ENCODE measurements around the gene EGLN1. TPM values are rescaled to one million over a fixed set of nuclear protein-coding genes. Genes with fewer than 3 reads are reported as not detected.
"Not testable (repeated sequence)": the region's sequence is repeated elsewhere in the genome, so short reads cannot be mapped to it uniquely, and the experiment has no call there.

The EGLN1 gene
- total RNA-seq = 49.7 and 50.7 TPM in 2 replicates

DNA sequence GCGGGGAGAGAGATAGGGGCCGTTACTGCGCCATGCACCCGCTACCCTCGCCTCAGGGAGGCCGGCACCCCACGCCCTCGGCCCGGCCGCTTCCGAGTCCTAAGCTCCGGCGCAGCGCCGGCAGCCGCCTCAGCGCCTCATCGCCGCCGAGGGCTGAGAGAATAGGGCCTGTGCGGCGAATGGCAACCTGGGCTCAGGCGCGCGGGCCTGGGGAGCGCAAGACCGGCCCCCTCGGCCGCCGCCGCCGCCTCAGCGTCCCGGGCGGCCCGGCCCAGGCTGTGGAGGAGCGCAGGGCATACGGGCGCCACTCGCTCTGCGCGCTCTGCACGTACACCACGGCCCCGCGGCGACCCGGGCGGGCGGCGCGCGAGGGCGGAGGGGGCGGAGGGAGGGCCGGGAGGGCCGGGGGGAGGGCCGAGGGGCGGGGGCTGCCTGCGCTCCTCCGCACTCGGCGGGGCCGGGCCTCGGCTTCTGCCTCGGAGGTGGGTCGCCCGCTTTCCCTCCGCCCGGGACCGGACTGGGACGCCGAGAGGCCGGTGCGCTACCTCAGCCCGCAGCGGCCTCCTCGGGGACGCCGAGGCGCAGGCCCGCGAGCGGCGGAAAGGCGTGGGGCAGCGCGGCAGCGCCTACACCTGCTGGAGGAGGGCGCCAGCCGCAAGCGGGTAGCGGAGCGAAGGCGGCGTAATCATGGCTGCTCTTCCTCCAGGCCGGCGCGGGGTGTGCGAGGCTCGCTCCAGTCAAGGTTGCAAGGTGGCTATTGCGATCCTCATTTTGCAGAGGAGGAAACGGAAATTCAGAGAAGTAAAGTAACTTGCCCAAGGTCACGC, at the start of gene EGLN1:
EGLN1 (minus strand) TSS at position 317 of the 827 bp plus-strand sequence. CDS start 399 bp downstream, outside the sequence.
- peak; percentile 34 to 89 for DNase-seq (ENCODE audit: low read depth in 2 of 2)

GRCh38 chr1:231471500-231471899, 49.4 kb upstream of the EGLN1 start:
- not testable (repeated sequence) for DNase-seq (ENCODE audit: low read depth in 2 of 2)

DNA sequence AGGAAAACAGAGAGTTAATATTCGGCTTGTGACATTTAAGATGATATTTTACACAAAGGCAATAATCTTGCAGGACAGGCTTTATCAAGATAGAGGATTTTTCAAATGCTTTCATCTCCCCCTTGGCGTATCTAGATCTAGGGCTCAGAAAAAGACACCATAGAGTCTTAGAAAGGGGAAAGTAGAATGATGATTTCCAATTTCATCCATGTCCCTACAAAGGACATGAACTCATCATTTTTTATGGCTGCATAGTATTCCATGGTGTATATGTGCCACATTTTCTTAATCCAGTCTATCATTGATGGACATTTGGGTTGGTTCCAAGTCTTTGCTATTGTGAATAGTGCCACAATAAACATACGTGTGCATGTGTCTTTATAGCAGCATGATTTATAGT, 48.9 kb upstream of the EGLN1 start:
- DNase-seq (ENCODE audit: low read depth in 2 of 2) = not testable (repeated sequence)

DNA sequence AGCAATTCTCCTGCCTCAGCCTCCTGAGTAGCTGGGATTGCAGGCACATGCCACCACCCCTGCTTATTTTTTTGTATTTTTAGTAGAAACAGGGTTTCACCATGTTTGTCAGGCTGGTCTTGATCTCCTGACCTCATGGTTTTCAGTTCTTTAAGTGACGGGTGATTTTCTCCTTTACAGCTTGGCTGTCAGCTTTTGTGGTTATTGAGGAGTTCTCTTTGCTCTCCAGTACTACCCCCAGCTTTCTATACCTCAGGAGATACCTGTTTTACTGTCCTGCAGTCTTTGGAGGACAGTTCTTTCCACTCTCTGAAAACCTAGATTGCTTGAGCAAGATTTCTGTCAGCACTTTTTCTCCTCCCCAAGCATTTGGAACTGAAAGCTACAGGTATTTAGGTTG, 45.9 kb upstream of the EGLN1 start:
- DNase-seq (ENCODE audit: low read depth in 2 of 2) = no peak

GRCh38 chr1:231465051-231465450, 43.0 kb upstream of the EGLN1 start:
- DNase-seq (ENCODE audit: low read depth in 2 of 2) = peak; percentile 6 to 48

GRCh38 chr1:231463541-231463940, 41.5 kb upstream of the EGLN1 start:
- no peak for DNase-seq (ENCODE audit: low read depth in 2 of 2)

- DNase-seq (ENCODE audit: low read depth in 2 of 2) = no peak
Observed at GRCh38 chr1:231460614-231461013, 38.5 kb upstream of the EGLN1 start.

DNA sequence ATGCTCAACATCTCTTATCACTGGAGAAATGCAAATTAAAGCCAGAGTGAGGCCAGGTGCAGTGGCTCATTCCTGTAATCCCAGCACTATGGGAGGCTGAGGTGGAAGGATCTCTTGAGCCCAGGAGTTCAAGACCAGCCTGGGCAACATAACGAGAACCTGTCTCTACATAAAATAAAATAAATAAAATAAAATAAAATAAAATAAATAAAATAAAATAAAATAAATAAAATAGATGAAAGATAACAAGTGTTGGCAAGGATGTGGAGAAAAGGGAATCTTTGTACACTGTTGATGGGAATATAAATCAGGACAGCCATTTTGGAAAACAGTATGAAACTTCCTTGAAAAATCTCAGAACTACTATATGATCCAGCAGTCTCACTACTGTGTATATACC, 37.4 kb upstream of the EGLN1 start:
- not testable (repeated sequence) for DNase-seq (ENCODE audit: low read depth in 2 of 2)

DNA sequence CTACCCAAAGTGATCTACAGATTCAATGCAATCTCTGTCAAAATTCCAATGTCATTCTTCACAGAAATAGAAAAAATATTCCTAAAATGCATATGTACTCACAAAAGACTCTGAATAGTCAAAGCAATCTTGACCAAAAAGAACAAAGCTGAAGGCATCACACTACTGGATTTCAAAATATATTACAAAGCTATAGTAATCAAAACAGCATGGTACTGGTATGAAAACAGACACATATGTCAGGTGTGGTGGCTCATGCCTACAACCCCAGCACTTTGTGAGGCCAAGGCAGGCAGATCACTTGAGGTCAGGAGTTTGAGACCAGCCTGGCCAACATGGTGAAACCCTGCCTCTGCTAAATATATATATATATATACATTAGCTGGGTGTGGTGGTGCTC, 35.9 kb upstream of the EGLN1 start:
- not testable (repeated sequence) for DNase-seq (ENCODE audit: low read depth in 2 of 2)

GRCh38 chr1:231454133-231454532, 32.0 kb upstream of the EGLN1 start:
- DNase-seq (ENCODE audit: low read depth in 2 of 2) = not testable (repeated sequence)

DNA sequence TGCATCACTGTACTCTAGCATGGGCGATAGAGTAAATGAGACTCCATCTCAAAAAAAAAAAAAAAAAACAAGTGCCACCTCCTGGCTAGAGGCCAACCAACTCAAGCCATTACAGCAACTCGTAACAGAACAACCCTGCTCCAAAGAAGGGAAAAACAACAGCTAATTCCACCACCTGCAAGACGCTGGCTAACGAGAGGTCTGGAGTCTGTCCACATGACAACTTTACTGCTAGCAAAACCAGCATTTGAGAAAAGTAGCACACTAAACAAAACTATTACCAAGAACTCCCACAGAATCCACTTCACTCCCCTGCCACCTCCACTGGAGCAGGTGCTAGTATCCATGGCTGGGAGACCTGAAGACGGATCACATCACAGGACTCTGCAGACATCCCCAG, 24.1 kb upstream of the EGLN1 start:
- DNase-seq (ENCODE audit: low read depth in 2 of 2) = no peak

DNA sequence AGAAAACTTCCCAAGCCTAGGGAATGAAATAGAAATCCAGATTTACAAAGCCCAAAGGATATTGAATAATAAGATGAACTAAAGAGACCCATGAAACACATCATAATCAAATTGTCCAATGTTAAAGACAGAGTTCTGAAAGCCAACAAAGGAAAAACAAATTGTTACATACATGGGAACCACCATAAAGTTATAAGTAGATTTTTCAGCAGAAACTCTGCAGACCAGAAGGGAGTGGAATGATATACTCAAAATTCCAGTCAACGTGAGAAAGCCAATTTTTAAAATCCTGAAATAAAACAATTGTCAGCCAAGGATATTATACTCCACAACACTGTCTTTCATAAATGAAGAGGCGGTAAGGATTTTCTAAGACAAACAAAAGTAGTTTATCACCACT, 22.0 kb upstream of the EGLN1 start:
- no peak for DNase-seq (ENCODE audit: low read depth in 2 of 2)

DNA sequence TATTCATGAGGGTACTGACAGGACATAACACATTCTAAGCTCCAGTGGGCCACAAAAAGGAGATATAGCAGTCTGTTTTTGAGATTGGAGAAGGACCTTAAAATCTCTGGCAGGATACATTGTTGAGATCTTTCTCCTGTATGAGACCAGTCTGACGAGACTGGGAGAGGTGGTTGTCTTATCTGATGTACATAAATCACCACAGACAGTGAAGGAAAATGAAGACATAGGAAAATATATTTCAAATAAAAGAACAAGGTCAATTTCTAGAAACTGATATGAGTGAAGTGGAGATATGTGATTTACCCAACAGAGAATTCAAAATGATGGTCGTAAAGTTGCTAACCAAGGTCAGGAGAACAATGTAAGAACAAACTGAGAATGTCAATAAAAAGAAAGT, 21.3 kb upstream of the EGLN1 start:
- no peak for DNase-seq (ENCODE audit: low read depth in 2 of 2)

DNA sequence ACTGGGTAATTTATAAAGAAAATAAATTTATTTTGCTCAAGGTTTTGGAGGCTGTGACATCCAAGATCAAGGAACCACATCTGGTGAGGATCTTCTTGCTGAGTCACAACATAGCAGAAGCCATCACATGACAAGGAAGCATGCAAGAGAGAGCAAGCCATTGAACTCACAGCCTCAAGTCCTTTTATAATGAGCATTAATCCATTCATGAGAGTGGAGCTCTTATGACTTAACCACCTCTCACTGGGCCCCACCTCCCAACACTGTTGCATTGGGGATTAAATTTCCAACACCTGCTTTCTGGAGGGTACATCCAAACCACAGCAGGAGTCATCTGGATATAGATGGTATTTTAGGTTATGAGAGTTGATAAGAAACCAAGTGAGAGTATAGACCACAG, 20.6 kb upstream of the EGLN1 start:
- DNase-seq (ENCODE audit: low read depth in 2 of 2) = no peak

- no peak for DNase-seq (ENCODE audit: low read depth in 2 of 2)
Observed at GRCh38 chr1:231432996-231433395, 10.9 kb upstream of the EGLN1 start.

- DNase-seq (ENCODE audit: low read depth in 2 of 2) = no peak
Observed at GRCh38 chr1:231431665-231432415, 9.8 kb upstream of the EGLN1 start.

- not testable (repeated sequence) for DNase-seq (ENCODE audit: low read depth in 2 of 2)
Observed at GRCh38 chr1:231430678-231431352, 8.7 kb upstream of the EGLN1 start.

DNA sequence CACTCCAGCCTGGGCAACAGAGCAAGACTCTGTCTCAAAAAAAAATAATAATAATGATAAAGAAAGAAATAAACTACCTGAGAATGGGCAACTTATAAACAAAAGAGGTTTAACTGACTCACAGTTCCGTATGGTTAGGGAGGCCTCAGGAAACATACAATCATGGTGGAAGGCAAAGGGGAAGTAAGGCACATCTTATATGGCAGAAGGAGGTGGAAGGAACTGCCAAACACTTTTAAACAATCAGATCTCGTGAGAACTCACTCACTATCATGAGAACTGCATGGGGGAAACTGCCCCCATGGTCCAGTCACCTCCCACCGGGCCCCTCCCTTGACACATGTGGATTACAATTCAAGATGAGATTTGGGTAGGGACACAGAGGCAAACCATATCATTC, 6.3 kb upstream of the EGLN1 start:
- DNase-seq (ENCODE audit: low read depth in 2 of 2) = no peak

DNA sequence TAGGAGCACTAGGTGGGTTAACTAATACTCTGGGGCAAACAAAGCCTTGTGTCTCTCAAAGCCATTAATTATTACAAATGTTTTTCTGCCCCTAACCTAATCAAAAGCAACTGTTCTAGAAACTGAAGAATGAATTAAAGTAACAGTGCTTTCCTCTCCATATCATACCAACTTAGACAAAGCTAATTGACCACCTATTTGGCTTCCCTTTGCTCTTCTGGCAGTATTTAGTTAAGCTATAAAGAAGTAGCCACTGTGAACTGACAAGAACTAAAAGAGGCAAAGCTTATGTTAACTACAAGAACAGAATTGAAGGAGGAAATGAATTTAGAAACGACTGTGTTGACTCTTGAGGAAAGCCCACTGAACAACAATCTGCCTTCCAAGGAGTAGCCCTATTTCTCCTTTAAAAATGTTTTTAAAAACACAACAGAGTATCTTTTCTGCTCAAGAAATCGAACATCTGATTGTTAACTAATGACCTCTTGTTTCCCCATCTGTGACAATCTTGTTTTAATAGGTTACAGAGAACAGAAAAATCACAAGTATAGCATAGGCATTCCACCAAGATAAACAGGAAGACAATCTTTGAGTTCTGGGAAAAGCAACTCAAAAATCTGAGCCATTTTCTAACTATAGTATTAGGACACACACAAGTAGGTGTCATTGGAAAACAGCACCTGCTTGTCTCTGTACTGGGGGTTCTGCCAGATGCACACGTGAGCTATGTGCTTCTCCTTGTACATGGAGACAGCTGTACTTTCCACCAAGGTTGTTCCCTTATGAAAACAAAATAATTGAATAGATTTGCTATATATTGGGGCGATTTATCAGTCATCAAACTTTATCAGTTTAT, 3.1 kb upstream of the EGLN1 start:
- peak in 1 of 2 donors; percentile 76 for DNase-seq (ENCODE audit: low read depth in 2 of 2)

DNA sequence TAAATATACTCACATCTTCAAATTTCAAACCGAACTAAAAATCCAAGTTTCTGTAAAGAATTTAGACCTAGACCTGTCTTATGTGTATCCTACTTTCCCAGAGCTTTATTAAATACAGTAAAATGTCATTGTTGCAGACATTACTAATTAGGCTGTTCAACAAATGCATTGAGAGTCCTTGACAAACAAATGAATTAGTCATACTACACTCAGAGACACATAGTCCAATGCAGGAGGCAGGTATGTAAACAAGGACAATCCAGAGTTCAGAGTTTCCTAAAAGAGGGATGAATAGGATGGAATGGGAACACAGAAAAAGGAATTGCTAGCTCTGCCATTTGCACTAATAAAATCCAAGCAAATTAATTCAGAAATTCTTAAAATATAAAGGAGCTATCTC, 1.6 kb upstream of the EGLN1 start:
- DNase-seq (ENCODE audit: low read depth in 2 of 2) = no peak

DNA sequence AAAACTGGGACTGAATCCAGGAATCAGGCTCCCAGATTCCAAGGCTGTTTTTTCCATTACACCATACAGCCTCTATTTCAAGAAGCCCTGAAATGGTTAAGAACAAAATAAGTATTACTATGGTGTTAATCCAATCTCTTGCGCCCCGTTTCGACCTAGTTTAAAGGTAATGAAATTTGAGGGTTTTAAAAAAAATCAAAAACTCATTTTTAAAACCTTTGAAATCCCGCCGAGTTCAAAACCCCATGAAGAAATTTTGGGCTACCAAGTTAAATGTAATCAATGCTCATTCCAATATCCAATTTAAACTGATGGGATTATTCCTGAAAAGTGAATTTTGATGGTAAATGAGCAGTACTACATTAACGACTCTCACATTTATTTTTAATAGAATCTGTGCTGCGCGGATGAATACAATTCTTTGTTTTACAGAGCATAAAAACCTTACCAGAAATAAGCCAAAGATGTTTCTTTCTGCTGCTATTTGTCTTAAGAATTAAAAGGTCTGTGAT, 767 bp upstream of the EGLN1 start:
- peak in 1 of 2 donors; percentile 57 for DNase-seq (ENCODE audit: low read depth in 2 of 2)
